DOHH2 (cell line): ENCODE data around the gene SLIT2.

Experiments
- H3F3A ChIP-seq: fragments of 200-600 bp; sonication (generic), shearing (Covaris generic); 2 replicates; pipeline ENCODE4 v1.6.0; 2016; ENCODE audit warnings: antibody characterized with exemption, mild to moderate bottlenecking; ENCODE audit not compliant: control insufficient read depth, insufficient read depth
- H3K27ac ChIP-seq: fragments of 200-600 bp; sonication (generic); 2 replicates; pipeline ENCODE4 v1.5.1; 2014; ENCODE audit warnings: low read depth, mild to moderate bottlenecking, low read length, moderate library complexity
- H3K27me3 ChIP-seq: fragments of 200-600 bp; sonication (generic); 2 replicates; pipeline ENCODE4 v1.6.1; 2014; ENCODE audit warnings: mild to moderate bottlenecking, low read length, mixed read lengths; ENCODE audit not compliant: control insufficient read depth
- H3K36me3 ChIP-seq: fragments of 200-600 bp; sonication (generic); 2 replicates; pipeline ENCODE4 v1.6.1; 2014; ENCODE audit warnings: mild to moderate bottlenecking, low read length, moderate library complexity, mixed read lengths; ENCODE audit not compliant: control insufficient read depth
- H3K4me1 ChIP-seq: fragments of 200-600 bp; sonication (generic); 2 replicates; pipeline ENCODE4 v1.6.1; 2014; ENCODE audit warnings: mild to moderate bottlenecking, low read length, mixed read lengths; ENCODE audit not compliant: control insufficient read depth
- H3K4me2 ChIP-seq: fragments of 200-600 bp; sonication (generic); 2 replicates; pipeline ENCODE4 v1.6.0; 2014; ENCODE audit warnings: mild to moderate bottlenecking, low read length, moderate library complexity
- H3K4me3 ChIP-seq: fragments of 200-600 bp; sonication (generic); 2 replicates; pipeline ENCODE4 v1.5.1; 2014; ENCODE audit warnings: mild to moderate bottlenecking, low read length, mixed read lengths
- H3K79me2 ChIP-seq: fragments of 200-600 bp; sonication (generic); 2 replicates; pipeline ENCODE4 v1.6.1; 2014; ENCODE audit warnings: mild to moderate bottlenecking, low read length, mixed read lengths; ENCODE audit not compliant: control insufficient read depth
- H3K9me2 ChIP-seq: fragments of 200-600 bp; sonication (generic); replicated peaks from 2 replicates; pipeline ENCODE4 v1.6.1; 2014; ENCODE audit warnings: mild to moderate bottlenecking, low read length, mixed read lengths; ENCODE audit not compliant: control insufficient read depth
- H3K9me3 ChIP-seq: fragments of 200-600 bp; sonication (generic); 2 replicates; pipeline ENCODE4 v1.6.1; 2014; ENCODE audit warnings: antibody characterized with exemption, low read length, mixed read lengths; ENCODE audit not compliant: control insufficient read depth, insufficient read depth
- H4K20me1 ChIP-seq: fragments of 200-600 bp; sonication (generic); 2 replicates; pipeline ENCODE4 v1.6.0; 2014; ENCODE audit warnings: low read depth, mild to moderate bottlenecking, antibody characterized with exemption, low read length, moderate library complexity; ENCODE audit not compliant: control insufficient read depth, insufficient read depth
- EZH2phosphoT487 ChIP-seq: fragments of 200-600 bp; sonication (generic); IDR thresholded peaks from 2 replicates; pipeline ENCODE4 v1.6.1; 2017; ENCODE audit warnings: borderline replicate concordance, mild to moderate bottlenecking, antibody characterized with exemption, low read length, moderate library complexity, mixed read lengths
- TF ChIP-seq, protein P1 (sequence below): fragments of 200-600 bp; sonication (generic); IDR thresholded peaks from one replicate; pipeline ENCODE4 v1.5.1; 2014; ENCODE audit warnings: antibody characterized with exemption, mild to moderate bottlenecking, low read depth, low read length; ENCODE audit not compliant: poor library complexity, severe bottlenecking

The SLIT2 gene

DNA sequence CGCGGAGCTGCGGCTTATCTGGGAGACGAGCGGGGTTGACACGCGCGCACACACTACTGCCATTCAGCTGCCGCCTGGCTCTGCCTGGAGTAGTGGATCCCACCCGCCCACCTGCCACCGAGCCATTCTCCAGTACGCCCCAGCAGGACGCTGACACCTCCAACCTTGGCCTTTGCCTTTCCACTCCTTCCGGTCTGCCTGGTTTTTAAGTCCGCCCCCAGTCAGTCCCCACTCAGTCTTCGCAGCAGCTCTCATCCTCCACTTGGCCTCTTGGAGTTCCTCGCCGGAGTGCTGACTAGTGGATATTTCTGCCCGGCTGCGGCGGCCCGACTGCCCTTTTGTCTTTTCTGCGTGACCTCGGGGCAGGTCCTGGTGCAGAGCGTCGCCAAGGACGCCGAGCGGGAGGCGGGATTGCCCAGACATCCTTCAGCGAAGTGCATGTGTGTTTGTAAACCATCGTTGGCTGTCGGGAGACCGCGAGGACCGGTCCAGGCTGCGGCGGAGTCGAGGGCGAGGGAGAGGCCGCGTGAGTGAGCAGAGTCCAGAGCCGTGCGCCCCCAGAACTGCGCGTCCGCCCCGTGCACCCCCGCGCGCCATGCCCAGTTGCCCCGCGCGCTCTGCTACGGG is 1.1 kb downstream of the SLIT2 start:
- H3K36me3 ChIP-seq: no peaks in the 10 kb centered on the region
- peaks cover 21% of the 10 kb centered on the region; the same call in 1 of the 2 replicates for H3K9me3 ChIP-seq
- no peaks in the 10 kb centered on the region for H3K4me1 ChIP-seq
- no peak overlapping the region for H3K4me2 ChIP-seq
- no peaks in the 10 kb centered on the region for H3K9me2 ChIP-seq
- no peaks in the 10 kb centered on the region for H3K79me2 ChIP-seq
- no peaks in the 10 kb centered on the region for H3K27me3 ChIP-seq
- no peaks in the 10 kb centered on the region for H3F3A ChIP-seq
- H4K20me1 ChIP-seq: no peaks in the 10 kb centered on the region
- H3K27ac ChIP-seq: no peak overlapping the region
- no peak overlapping the region for H3K4me3 ChIP-seq
- TF ChIP-seq, protein P1, sequence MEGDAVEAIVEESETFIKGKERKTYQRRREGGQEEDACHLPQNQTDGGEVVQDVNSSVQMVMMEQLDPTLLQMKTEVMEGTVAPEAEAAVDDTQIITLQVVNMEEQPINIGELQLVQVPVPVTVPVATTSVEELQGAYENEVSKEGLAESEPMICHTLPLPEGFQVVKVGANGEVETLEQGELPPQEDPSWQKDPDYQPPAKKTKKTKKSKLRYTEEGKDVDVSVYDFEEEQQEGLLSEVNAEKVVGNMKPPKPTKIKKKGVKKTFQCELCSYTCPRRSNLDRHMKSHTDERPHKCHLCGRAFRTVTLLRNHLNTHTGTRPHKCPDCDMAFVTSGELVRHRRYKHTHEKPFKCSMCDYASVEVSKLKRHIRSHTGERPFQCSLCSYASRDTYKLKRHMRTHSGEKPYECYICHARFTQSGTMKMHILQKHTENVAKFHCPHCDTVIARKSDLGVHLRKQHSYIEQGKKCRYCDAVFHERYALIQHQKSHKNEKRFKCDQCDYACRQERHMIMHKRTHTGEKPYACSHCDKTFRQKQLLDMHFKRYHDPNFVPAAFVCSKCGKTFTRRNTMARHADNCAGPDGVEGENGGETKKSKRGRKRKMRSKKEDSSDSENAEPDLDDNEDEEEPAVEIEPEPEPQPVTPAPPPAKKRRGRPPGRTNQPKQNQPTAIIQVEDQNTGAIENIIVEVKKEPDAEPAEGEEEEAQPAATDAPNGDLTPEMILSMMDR: no peak
- TF ChIP-seq EZH2phosphoT487: no peak

DNA sequence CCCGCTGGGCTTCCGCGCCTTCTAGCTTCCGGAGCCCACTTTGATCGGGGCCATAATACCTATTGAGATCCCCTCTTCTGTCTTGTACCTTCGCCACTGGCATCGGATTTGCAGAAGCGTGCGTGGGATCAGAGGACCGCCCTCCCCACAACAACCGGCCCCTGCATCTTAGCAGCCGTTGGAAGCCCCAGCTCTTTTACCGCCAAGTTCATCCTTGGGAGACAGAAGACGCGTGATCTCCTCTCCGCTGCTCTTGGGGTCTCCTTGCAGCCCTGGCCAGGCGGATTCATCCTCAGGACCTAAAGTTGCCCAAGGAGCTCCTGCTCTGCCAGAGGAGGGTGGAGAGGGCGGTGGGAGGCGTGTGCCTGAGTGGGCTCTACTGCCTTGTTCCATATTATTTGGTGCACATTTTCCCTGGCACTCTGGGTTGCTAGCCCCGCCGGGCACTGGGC is 1.6 kb downstream of the SLIT2 start:
- no peaks in the 10 kb centered on the region for H3K36me3 ChIP-seq
- peaks cover 21% of the 10 kb centered on the region; the same call in 1 of the 2 replicates for H3K9me3 ChIP-seq
- H4K20me1 ChIP-seq: no peaks in the 10 kb centered on the region
- TF ChIP-seq, protein P1: no peak
- no peak for TF ChIP-seq EZH2phosphoT487
- H3K4me2 ChIP-seq: no peak overlapping the region
- no peaks in the 10 kb centered on the region for H3K27me3 ChIP-seq
- H3K79me2 ChIP-seq: no peaks in the 10 kb centered on the region
- no peaks in the 10 kb centered on the region for H3F3A ChIP-seq
- no peak overlapping the region for H3K27ac ChIP-seq
- no peak overlapping the region for H3K4me3 ChIP-seq
- H3K4me1 ChIP-seq: no peaks in the 10 kb centered on the region
- no peaks in the 10 kb centered on the region for H3K9me2 ChIP-seq

DNA sequence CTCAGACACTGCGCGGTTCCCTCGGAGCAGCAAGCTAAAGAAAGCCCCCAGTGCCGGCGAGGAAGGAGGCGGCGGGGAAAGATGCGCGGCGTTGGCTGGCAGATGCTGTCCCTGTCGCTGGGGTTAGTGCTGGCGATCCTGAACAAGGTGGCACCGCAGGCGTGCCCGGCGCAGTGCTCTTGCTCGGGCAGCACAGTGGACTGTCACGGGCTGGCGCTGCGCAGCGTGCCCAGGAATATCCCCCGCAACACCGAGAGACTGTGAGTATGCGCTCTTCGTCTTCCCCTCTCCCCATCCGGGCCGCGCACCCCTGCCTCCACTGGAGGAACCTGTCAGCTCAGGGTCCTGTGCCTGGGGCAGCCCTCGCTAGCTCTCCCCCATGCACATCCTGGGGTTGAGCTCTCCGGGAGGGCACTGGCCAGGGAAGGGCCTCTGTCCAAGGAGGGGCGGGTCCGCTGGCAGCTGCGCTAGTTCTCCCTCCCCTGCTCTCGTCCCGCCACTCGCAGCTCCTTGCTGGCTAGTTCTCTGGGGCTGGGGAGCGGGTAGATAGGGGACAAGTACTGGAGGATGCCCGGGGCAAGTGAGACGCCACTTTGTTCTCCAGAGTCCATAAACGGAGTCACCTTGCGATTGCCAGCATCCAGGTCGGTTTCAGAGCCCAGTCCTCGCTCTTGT is 2.2 kb downstream of the SLIT2 start:
- Histone ChIP-seq H3K27ac (no peak overlapping the region), H3K4me3 (no peak overlapping the region), H3K36me3 (no peaks in the 10 kb centered on the region), H3K9me2 (no peaks in the 10 kb centered on the region), H3K4me2 (no peak overlapping the region), H3K79me2 (no peaks in the 10 kb centered on the region), H3K4me1 (no peaks in the 10 kb centered on the region), H3K27me3 (no peaks in the 10 kb centered on the region), H3K9me3 (peaks cover 21% of the 10 kb centered on the region; the same call in 1 of the 2 replicates), H4K20me1 (no peaks in the 10 kb centered on the region), H3F3A (no peaks in the 10 kb centered on the region)
- no peak for TF ChIP-seq EZH2phosphoT487
- TF ChIP-seq, protein P1: no peak
